LoVo (cell line): ENCODE data around the gene WDFY4.

ENCODE experiments used
- DNase-seq: peaks from one replicate; pipeline ENCODE4 v3.0.0-alpha.2; 2016; ENCODE audit warnings: low spot score

WDFY4 gene

DNA sequence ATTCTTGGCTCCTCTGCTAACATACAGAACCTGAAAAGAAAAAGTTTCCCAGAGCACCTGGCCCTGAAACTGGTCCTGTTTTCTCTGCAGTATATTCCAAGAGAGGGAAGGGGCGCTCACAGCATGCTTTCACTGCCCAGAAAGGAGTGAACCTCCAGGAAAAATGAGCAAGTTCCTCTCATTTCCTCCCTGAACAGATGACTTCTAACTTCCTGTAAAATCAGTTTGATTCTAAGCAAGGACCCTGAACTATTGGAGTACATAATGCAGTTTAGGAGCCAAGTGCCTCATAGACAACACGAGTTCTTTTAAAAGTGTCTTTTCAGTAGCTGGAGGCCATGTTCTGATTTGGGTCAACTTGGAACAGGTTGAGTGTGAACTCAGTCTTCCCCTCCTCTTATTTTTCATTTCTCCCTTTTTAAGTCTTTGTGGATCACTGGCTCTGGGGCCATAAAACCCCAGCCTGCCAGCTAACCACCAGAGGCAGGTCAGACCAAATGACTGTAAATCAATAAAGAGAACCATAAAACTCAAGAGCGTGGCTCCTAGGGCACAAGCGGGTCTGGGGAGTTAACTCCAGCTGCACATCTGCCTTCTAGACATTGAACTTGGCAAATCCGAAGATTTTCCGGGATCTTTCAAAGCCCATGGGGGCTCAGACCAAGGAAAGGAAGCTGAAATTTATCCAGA lies 260.9 kb downstream of the WDFY4 start:
- DNase-seq = peak; percentile 11

DNA sequence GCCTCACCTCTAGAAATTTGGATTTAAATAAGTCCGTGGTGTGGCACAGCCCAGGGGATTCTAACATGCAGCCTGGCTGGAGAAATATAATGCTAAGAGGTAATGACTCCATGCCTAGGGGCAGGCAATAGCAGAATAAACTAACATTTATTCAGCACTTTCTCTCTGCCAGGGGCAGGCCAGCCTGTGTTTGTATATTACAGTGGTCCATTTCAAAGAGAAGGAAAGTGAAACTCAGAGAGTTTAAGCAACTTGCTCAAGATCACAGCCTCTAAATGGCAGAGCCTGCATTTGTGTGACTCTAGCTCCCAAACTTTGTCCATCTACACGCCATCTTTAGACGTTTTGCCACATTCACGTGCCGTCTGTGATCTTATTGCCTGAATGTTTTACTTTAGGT lies 261.7 kb downstream of the WDFY4 start:
- no peak for DNase-seq

DNA sequence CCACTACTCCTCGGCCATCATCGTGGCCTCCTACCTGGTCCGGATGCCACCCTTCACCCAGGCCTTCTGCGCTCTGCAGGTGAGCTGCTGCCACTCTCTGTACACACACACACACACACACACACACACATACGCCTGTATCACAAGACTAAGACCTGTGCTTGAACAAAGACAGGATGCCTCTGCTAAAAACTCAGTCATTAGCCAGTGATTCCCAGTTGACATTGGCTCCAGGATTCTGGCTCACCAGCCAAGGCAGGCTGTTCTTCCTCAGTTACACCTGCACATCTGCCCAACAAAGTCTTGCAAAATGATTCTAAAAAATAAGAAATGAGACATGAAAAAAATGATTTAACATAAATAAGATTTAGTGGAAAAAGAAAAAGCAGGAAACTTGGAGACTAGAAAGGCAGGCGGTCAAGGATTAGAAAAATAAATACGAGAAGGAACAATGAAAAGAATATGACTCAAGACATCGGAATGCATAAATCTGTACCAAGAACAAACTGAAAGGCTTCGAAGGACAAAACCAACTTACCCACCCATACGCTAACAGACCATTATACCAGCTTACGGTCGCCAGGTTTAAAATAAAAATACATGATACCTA lies 262.3 kb downstream of the WDFY4 start:
- peak; percentile 41 for DNase-seq

DNA sequence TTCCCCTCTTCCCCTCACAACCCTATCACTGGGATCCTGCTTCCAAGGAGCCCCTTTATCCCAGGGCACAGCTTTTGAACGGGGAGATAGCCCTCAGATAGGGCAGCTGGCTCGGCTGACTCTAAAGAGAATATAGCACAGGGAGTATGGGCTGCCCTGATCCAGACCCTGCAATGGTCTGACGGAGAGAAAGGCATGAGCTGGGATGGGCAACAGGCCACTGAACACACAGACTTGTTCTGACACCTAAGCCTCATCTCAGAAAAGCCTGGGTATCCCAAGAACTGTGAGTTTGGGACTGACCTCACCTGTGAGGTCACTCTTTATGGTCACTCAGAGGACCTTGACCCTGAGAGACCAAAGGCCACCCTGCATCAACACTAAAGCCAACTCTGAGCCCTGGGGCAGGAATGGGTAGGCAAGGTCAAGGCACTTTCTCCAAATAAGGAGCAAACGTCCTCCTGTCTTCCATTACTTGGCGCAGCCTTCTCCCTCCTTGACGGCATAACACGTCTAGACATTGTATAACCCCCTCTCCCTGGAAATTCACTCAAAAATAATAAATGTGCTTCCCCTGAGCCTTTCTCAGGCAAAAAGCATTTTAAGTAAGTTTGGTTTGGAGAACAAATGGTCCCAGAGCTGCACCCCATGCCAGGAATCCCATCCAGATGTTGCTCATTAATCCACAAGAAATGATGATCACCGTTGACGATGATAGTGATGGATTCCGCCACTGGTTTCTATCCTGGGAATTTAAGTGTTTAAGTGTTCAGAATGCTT lies 263.2 kb downstream of the WDFY4 start:
- no peak for DNase-seq

DNA sequence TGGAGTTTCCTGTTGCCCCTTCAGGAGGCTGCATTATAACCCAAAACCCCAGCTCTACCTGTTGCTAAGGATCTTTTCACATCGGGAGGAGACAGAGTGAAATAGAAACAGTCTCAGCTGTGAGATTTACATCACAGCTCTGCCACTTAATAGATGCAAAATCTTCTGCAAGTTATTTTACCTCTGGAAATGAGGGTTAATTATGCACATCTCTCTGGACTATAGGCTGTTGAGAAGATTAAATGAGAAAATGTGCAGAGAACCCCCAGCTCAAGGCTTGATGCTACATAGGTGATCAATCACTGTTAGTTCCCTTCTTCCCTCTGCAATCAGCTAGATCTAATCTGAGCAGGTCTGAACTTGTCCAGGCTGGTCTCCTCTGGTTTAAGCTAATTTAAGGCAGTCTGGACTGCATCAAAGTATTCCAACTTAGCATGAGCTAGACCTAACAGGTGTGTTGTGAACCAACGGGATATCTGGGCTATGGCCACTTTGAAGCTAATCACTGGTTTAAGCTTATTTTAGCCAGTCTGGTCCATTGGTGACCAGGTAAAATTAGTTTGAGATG lies 263.9 kb downstream of the WDFY4 start:
- no peak for DNase-seq

DNA sequence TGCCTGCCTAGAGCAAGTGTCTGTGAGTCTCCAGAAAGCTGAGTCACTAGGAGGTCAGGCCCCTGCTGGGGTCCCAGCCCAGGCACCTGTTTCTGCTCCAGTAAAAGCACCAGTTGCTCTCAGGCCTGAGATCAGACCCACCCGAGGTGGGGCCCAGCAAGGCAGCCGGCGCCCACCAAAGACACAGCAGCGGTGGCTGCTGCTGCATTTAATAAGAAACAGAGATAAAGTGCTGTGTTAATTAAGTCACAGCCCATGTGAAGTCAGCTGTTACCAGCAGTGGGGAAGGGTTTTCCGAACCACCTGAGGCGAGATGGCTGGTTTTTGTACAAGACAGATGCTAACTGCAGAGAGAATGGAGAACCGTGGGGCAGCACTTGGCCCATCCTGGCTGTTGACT lies 267.0 kb downstream of the WDFY4 start:
- DNase-seq = no peak

DNA sequence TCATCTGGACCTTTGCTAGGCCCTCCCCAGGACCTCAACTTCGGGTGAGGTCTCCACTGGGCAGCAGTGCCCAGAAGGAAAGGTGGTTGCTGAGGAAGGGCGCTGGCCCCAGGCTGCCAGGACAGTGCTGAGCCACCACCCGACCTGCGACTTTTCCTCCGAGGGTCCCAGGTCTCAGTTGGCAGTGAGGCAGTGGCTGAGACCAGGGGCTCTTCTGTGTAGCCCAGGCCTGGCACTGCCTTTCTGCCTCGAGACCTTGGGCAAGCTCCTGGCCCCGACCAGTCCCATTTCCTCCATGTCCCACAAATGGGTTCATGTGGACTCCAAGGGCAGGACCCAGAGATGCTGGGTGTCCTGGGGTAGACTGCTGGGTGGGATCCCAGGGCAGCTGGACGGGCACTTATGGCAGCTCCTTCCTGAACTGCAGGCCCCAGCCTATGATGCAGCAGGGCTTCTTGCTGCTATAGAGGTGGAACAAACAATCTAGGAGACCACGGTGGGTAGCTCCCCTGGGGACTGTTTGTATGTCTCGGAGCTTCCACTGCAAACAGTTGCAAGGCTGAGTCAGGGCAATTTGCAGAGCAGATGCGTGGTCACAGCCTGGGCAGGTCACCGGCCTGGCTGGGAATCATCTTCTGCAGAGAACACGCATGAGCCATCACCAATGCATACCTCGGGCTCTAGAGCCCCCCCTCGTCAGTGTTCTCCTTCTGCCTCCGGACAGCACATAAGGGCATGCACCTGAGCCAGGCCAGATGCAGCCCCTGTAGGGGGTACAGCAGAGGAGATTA lies 272.9 kb downstream of the WDFY4 start:
- no peak for DNase-seq

DNA sequence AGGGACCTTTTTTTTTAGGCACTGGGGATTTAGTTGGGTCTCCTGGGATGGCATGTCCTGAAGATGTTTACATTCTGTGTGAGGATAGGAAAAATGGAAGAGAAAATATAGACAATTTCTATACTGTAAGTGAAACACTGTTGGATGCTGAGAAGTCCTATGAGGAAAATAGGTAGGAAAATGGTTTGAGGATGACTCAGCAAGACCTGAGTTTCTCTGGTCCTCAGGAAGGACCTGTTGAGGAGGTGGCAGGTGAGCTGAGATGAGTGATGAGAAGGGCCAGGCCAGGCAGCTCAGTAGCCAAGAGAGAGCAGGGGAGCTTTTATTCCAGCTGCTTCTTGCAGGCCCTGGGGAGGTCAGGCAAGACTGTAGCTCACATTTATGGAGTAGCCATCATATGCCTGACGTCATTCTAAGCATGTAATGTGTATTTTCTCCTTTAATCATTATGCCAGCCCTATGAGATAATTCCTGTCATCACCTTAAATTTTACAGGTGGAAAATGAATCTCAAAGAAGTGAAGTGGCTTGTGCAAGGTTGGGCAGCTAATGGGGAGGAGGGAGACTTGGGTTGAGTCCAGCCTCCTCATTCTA lies 274.0 kb downstream of the WDFY4 start:
- DNase-seq = no peak

DNA sequence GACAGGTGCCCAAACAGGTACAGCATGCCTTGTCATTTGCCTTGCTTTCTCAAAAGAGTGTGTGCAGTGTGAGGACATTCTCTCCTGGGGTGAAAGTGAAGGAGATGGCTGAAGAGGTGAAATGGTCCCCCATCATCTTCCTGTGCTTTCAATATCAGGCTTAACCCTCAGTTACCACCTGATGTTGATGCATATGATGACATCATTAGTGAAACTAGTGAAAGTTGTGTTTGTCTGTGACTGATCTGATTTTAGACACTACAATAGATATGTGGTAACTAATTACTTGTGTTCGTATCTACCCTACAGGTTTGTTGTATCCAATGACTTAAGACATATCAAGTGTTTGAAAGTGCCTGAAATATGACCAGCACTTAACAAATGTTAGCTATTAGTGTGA lies 279.4 kb downstream of the WDFY4 start:
- no peak for DNase-seq

DNA sequence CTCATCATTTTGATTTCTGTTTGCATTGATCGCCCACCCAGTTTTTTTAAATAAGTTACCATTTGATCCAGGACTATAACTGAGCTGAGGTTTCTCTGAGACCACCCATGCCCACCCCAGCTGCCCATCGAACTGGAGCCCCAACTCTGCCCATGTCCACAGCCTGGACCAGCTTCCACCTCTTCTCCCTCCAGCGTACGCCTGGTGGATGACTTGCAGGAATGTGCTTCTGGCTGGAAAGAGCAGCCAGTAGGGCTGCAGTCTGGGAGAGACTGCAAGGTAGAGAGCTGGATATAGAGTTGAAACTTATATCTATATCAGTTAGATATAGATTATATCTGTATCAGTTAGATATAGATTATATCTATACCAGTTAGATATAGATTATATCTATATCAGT lies 280.8 kb downstream of the WDFY4 start:
- DNase-seq = no peak

DNA sequence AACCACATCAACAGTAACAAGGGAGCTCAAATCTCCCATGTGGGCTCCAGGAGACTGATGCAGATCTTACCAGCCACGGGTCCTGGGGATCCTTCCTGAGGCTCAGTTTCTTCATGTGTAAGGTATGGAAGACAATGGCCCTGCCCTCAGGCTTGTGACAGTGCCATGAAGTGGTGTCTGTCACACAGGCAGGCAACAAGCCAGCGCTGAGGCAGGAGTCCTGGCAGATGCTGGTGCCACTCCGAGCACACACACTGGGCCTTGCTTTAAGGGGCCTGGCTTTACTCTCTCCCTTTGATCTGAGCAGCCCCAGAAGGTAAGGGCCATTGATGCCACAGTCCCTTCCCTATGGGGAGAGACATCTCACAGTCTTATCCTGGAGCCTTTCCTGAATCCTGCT lies 283.4 kb downstream of the WDFY4 start:
- no peak for DNase-seq

DNA sequence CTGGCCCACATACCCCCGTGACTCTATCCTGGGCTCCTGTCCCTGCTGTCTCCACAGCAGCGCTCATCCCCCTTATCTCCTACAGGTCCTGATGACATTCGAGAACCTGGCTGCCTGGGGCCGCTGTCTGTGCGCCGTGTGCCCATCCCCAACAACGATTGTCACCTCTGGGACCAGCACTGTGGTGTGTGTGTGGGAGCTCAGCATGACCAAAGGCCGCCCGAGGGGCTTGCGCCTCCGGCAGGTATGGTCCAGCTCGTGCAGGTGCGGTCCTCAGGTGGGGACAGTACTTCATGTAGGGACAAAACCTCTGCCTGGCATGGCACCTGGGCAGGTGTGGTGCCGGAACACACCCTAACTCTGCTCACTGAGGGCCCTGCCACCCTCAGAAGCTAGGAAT lies 285.4 kb downstream of the WDFY4 start:
- no peak for DNase-seq

DNA sequence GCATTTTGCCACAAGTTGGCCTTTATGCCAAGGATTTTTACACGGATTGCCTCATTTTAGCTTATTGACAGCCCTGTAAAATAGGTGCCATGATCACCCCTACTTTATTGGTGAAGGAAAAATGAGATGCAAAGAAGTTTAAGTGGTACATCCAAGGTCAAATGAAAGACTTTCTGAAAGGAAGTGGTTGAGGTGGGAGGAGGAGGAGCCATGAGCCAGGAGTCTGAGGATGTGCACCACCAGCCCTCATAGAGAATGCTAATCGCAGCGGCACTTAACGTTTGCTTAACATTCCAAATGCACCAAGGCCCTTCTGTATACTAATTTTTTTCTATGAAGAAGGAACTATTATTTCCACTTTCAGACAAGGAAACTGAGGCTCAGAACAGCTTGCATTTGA lies 286.0 kb downstream of the WDFY4 start:
- no peak for DNase-seq

DNA sequence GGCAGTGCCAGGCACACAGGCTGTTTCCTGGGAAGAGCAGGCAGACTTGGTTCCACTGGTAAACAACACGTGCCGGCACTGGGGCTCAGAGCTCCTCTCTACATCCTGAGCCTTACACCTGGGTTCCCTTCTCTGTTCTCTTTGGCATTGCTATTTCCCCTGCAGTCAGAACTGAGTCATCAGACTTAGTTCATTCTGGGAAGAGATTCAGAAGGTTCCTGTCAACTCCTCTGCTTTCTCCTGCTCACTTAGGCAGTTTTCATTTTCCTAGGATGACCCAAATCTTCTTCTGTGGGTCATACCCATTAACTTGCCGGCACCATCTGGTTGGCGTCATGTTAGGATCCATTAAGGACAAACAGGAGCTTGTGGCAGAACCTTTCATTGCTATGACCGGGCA lies 288.4 kb downstream of the WDFY4 start:
- no peak for DNase-seq

DNA sequence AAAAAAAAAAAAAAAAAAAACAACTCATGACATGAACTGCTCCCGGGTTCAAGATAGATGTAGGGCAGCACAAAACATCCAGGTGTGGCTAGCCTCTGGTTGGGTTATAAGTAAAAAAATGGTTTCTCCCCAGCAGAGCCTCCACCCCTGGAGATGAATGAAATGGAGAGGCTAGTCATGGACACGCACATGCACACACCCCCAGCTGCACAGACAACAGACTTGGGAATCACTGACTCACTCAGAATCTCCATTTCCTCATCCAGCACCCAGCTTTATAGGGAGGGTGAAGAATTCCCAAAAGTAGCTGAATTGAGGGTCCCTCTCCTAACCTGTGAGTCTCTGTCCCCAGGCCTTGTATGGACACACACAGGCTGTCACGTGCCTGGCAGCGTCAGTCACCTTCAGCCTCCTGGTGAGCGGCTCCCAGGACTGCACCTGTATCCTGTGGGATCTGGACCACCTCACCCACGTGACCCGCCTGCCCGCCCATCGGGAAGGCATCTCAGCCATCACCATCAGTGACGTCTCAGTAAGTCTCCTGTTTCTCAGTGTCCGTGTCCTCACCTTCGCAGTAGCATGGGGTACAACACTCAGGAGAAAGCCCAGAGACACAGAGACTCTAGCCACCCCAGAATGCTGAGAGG lies 290.0 kb downstream of the WDFY4 start:
- no peak for DNase-seq

DNA sequence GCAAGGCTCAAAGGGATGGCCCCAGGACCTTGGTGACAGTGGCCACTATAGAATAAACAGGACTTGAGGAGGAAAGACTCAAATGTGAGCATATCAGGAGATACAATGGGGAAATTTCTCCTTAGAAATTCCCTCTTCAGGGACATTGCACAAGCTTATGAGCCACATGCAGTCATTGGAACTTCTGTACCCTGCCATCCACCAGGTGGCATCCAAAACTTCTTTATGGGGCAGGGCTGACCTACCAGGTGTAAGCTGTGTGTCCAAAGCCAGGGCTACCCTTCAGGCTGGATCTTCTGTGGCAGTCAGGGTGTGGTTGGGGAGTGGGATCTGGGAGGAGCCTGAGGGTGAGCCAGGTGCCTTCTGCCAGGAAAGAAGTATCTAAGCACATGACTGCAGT lies 291.5 kb downstream of the WDFY4 start:
- DNase-seq = no peak

DNA sequence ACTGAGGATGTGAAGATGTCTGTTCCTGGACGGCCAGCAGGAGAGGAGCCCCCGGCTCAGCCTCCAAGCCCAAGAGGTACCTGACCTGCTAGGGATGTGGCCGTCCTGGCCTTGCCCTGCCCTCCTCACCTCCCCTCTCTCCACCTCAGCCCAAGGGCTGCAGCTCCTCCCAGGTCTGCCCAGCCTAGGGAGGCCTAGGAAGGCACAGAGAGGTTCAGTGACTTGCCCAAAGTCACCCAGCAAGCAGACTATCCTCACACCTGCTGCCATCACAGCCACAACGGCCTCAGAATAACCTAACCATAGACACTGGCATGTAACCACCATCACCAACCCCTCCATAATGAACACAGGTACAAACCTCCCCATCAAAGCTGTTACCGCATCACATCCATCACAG lies 293.6 kb downstream of the WDFY4 start:
- no peak for DNase-seq

DNA sequence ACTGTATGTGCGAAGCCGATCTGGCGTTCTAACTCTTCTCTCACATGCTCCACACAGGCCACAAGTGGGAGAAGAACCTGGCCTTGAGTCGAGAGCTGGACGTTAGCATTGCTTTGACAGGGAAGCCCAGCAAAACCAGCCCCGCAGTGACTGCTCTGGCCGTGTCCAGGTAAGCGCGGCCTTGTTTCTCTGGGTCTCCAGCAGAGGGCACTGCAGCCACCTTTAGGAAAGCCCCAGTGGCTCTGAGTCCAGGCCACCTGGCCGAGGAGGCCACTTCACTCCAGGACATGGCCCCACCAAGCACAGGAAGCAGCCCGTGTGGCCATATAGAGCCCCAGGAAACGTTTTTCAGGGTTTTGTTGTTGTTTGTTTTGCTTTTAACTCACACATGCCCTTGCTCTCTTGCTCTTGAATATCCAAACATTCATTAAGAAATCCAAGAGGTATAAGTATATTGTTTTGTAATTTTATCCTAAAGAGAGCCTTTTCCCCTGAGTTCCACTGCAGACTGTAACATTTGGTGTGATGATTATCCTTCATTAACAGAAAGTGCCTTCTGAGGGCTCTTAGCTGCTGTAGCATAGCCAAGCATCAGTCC lies 296.7 kb downstream of the WDFY4 start:
- peak; percentile 43 for DNase-seq

DNA sequence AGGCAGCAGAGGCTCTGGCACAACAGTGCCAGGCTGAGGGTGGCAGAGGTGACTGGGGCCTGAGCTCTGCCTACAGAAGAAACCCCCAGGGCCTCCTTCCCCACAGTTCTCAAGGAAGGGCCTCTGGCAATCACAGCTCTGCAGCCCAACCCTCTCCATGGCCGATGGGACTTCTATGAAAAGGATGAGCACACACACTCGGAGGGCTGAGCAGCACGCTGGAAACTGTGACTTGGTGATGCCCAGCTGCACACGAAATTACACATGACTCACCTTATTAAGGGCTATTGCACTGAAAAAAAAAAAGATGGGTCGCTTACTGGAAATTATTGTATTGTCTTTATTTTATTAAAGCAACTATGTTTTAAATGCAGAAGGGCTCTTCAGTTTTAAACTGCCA lies 297.9 kb downstream of the WDFY4 start:
- DNase-seq = no peak

DNA sequence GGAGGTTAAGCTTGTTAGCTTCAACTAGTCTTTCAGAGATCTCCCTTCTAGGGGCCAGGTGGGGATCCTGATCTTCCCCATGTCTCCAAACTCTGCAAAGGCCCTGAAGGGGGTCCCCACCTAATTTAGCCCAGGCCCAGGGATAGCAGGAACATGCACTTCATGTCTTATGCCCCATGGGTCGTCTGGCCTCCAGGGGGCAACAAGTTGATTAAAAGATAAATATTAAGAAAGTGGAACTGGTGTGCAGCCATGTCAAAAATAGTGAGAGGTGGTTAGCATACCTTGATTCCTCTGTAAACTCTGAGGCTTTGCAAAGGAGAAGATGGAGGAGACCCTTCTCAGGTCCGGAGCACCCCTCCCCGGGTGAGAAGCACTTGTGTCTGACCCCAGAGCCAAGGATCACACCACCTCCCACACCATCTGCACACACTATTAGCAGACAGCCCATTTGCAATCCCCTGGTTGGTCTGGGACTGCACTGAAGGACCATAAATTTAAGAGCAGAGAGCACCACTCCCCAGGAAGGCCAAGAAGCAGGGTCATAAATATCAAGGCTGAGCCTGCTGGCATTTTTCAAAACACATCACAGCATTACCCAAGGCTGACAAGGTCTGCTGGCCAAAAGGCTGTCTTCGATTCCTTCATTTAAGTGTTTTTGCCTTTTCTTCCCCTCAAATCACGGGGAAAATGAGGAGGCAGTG lies 299.1 kb downstream of the WDFY4 start:
- DNase-seq = no peak
